GM12872 (cell line): ENCODE data around the gene UVSSA.

Experiments
- CTCF ChIP-seq: IDR thresholded peaks from 3 replicates; pipeline ENCODE4 v1.5.1; 2011; ENCODE audit warnings: low read depth, mild to moderate bottlenecking, low read length, moderate library complexity; ENCODE audit not compliant: insufficient read depth

Gene UVSSA

GRCh38 chr4:1348746-1349145, 1.7 kb downstream of the UVSSA start:
- no peak for TF ChIP-seq CTCF

- TF ChIP-seq CTCF: no peak
Measured at GRCh38 chr4:1349359-1350168, 2.6 kb downstream of the UVSSA start.

GRCh38 chr4:1350169-1350520, 3.1 kb downstream of the UVSSA start:
- no peak for TF ChIP-seq CTCF

GRCh38 chr4:1351854-1352566, 5.0 kb downstream of the UVSSA start:
- peak; percentile 98 for TF ChIP-seq CTCF

GRCh38 chr4:1352567-1352900, 5.5 kb downstream of the UVSSA start:
- TF ChIP-seq CTCF: no peak

- no peak for TF ChIP-seq CTCF
Measured at GRCh38 chr4:1353186-1354055, 6.4 kb downstream of the UVSSA start.
